NCI-H1092 (cell line): ENCODE measurements around the gene KIR2DL3.

Source experiments
- DNase-seq: peaks from one replicate; lab custom pipeline; 2025; lab: John Stamatoyannopoulos, UW

KIR2DL3 gene

DNA sequence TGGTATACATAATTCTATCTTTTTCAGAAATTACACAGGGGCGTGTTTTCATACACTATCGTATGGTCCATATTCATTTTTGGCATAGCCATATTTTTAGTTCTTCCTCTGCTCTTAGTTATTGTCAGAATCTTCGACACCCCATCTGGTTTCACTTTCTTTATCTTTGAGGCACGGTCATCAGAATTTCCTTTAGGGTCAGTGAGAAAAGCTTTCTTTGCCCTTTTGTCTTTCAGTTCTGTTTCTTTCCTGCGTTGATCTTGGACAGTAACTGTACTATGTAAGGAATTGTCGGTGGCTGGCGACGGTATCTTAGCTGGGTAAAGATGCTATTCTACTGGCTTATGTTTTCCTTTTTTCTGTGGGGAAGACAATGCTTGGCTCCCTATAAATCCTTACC lies 54.5 kb downstream of the KIR2DL3 start:
- DNase-seq = no peak

DNA sequence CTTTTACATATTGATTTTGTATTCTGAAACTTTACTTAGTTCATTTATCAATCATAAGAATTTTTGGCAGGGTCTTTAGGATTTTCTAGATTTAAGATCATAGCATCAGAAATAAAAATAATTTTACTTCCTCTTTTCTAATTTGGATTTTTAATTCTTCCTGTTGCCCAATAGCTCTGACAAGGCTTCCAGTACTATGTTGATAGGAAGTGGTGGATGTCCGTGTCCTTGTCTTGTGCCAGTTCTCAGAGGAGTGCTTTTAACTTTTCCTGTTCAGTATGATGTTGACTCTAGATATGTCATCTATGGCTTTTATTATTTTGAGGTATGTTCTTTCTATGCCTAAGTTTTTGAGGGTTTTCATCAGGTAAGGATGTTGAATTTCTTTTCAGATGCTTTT lies 57.4 kb downstream of the KIR2DL3 start:
- no peak for DNase-seq
